ENCODE results near the gene TCEANC2. TPM values are rescaled to one million over a fixed set of nuclear protein-coding genes. Genes with fewer than 3 reads are reported as not detected.
"Not testable (repeated sequence)": the region's sequence is repeated elsewhere in the genome, so short reads cannot be mapped to it uniquely, and the experiment has no call there.

Gene TCEANC2
- polyA plus RNA-seq, 1 donor from 2014 or later = 4.4 TPM

- no peak for TF ChIP-seq SMC3 (conservative IDR thresholded peaks at IDR 0.05; ENCODE audit: poor library complexity)
- TF ChIP-seq EP300 (conservative IDR thresholded peaks at IDR 0.05; ENCODE audit: poor library complexity, severe bottlenecking) = no peak
- no peak for TF ChIP-seq MXI1 (conservative IDR thresholded peaks at IDR 0.05; ENCODE audit: poor library complexity, severe bottlenecking)
- no peak for TF ChIP-seq POLR2AphosphoS5 (IDR thresholded peaks at IDR 0.05)
- no peak for TF ChIP-seq TAF1 (IDR thresholded peaks at IDR 0.05; ENCODE audit: low read depth)
- no peak for TF ChIP-seq EZH2 (IDR thresholded peaks at IDR 0.05; ENCODE audit: borderline replicate concordance, insufficient read depth, low read length, poor library complexity, severe bottlenecking)
- TF ChIP-seq REST (IDR thresholded peaks at IDR 0.05; ENCODE audit: borderline replicate concordance) = no peak
- TF ChIP-seq CTCF (IDR thresholded peaks at IDR 0.05; ENCODE audit: poor library complexity, severe bottlenecking) = no peak
- no peak for TF ChIP-seq RAD21 (conservative IDR thresholded peaks at IDR 0.05)
- Histone ChIP-seq H3K9me2 (ENCODE audit: insufficient read depth, low read length) (no peaks in the 10 kb centered on the region), H3K4me3 (ENCODE audit: low read length) (no peak overlapping the region), H3K9me3 (ENCODE audit: low read length) (no peaks in the 10 kb centered on the region), H3K27me3 (ENCODE audit: insufficient read depth, low read depth, low read length) (no peaks in the 10 kb centered on the region), H3K36me3 (ENCODE audit: insufficient read depth, low read length) (no peaks in the 10 kb centered on the region), H3K4me2 (ENCODE audit: low read length) (no peak overlapping the region), H3F3A (ENCODE audit: insufficient read depth, low read length, poor library complexity, severe bottlenecking) (no peaks in the 10 kb centered on the region), H2AFZ (ENCODE audit: low read depth, low read length) (no peak overlapping the region), H3K9ac (ENCODE audit: low read length) (no peak overlapping the region), H3K79me2 (replicated peaks; ENCODE audit: insufficient read depth, low read length) (no peaks in the 10 kb centered on the region), H4K20me1 (ENCODE audit: insufficient read depth) (no peaks in the 10 kb centered on the region), H3K27ac (ENCODE audit: low read length) (no peak overlapping the region)
Observed at GRCh38 chr1:54094001-54094729, 40.8 kb downstream of the TCEANC2 start.

- H3K9ac ChIP-seq (ENCODE audit: low read length); H4K20me1 ChIP-seq (ENCODE audit: insufficient read depth); H3K27ac ChIP-seq (ENCODE audit: low read length); H3K4me2 ChIP-seq (ENCODE audit: low read length); H3K9me2 ChIP-seq (ENCODE audit: insufficient read depth, low read length); H3F3A ChIP-seq (ENCODE audit: insufficient read depth, low read length, poor library complexity, severe bottlenecking); H3K4me3 ChIP-seq (ENCODE audit: low read length); H3K9me3 ChIP-seq (ENCODE audit: low read length); H3K79me2 ChIP-seq (replicated peaks; ENCODE audit: insufficient read depth, low read length); H3K27me3 ChIP-seq (ENCODE audit: insufficient read depth, low read depth, low read length); H3K36me3 ChIP-seq (ENCODE audit: insufficient read depth, low read length); H2AFZ ChIP-seq (ENCODE audit: low read depth, low read length): not testable (repeated sequence)
Observed at GRCh38 chr1:54094730-54095105, 41.3 kb downstream of the TCEANC2 start.
